Mononuclear cell (primary cell): Measurements from ENCODE around the gene ITPKB. TPM values are rescaled to one million over a fixed set of nuclear protein-coding genes. Genes with fewer than 3 reads are reported as not detected.

Source experiments
- H3K27me3 ChIP-seq: 2 replicates; pipeline ENCODE4 v1.6.0; 2011; ENCODE audit warnings: low read length, control low read depth; ENCODE audit not compliant: insufficient read depth
- H3K4me1 ChIP-seq: 2 replicates; pipeline ENCODE4 v1.5.1; 2011; ENCODE audit warnings: mild to moderate bottlenecking, low read length, control low read depth; ENCODE audit not compliant: insufficient read depth
- H3K4me3 ChIP-seq: 2 replicates; pipeline ENCODE4 v1.5.1; 2011; ENCODE audit warnings: mild to moderate bottlenecking, low read length, moderate library complexity
- H3K9me3 ChIP-seq: 2 replicates; pipeline ENCODE4 v1.5.1; 2011; ENCODE audit warnings: low read depth, mild to moderate bottlenecking, control low read depth, low read length
- total RNA-seq: library from RNA; depleted of rRNA; stranded (reverse); fragments of >200 nt; gene quantifications from one replicate; pipeline ENCODE4 v1.2.3, GENCODE V29; 2012

ITPKB gene
- total RNA-seq, 1 donor: 235 TPM

- Histone ChIP-seq H3K9me3 (no peaks in the 10 kb centered on the region), H3K27me3 (no peaks in the 10 kb centered on the region), H3K4me3 (no peak overlapping the region), H3K4me1 (peaks cover 82% of the 10 kb centered on the region)
These were observed 46.9 kb downstream of the ITPKB start for GRCh38 chr1:226692051-226692792.

DNA sequence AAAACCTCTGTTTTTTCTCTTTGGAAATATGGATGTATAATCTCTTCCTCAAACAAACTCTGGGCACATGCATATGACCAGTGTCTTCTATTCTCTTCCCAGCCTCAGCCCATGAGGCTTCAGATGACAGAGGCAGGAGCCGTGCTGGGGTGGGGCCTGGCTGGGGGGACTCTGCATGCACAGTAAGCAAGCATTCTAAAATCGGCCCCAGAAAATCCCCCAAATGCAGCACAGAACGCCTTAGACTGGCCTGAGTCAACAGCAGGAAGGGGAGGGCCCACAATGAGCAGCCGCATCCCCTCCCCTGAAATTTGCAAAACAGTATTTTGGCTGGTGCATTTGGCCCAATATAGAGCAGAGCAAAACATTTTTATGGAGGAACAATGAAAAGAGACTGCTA, 47.8 kb downstream of the ITPKB start:
- Histone ChIP-seq H3K4me1 (peaks cover 83% of the 10 kb centered on the region), H3K9me3 (no peaks in the 10 kb centered on the region), H3K27me3 (no peaks in the 10 kb centered on the region), H3K4me3 (no peak overlapping the region)

GRCh38 chr1:226690460-226690982, 48.6 kb downstream of the ITPKB start:
- no peaks in the 10 kb centered on the region for H3K27me3 ChIP-seq
- peaks cover 85% of the 10 kb centered on the region for H3K4me1 ChIP-seq
- H3K9me3 ChIP-seq: no peaks in the 10 kb centered on the region
- no peak overlapping the region for H3K4me3 ChIP-seq

DNA sequence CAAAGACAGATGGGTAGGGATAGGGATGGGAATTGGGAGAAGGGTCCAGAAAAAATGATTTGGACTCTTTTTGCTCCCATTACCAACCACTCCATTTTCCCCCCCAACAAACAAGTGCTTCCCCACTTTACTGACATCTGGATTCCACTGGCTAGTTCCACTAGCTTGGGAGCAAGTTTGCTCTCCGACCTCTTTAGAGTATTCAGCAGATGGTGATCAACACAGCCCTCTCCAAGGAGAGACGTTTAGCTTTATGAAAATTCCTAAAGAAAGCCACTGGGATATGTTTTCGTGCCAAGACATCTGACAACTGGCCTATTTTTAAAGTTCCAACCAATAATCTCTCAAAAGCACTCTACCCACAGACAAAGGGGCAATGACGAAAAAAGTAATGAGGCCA, 50.3 kb downstream of the ITPKB start:
- H3K4me1 ChIP-seq: peaks cover 88% of the 10 kb centered on the region

DNA sequence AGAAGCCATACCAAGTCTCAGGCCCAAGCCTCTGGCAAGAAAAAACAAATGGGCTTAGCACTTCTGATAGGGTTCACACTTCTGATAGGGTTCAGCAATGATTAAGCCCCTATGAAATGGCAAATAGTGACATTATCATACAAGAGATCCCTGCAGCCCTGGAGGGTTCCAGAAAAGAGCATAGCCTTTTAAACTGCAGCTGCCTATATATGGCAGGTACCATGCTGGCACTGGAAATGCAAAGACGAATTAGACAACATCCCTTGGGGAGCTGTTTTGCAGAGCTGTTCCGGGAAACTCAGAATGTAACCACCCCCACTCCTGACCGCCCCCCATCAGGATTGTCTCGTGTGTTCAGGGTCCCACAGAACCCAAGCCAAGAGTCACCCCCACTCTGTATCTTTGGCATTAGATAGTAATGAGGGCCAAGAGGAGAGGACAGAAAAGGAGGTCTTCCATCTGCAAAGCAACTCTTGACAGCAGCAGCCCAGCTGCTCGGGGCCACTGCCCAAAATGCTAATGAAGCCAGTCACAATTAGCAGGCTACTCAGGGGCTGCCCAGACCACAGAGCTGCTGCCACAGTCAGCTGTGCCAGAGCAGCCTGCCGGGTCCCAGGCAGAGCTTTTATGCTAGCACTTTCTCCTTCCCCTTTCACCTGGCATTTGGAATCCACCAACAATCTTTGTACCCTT, 50.9 kb downstream of the ITPKB start:
- Histone ChIP-seq H3K4me1 (peaks cover 92% of the 10 kb centered on the region), H3K27me3 (no peaks in the 10 kb centered on the region), H3K4me3 (no peak overlapping the region), H3K9me3 (no peaks in the 10 kb centered on the region)

More for the DNA sequence above, 50.3 kb downstream of the ITPKB start:
- Histone ChIP-seq H3K9me3 (no peaks in the 10 kb centered on the region), H3K4me3 (no peak overlapping the region), H3K27me3 (no peaks in the 10 kb centered on the region)

DNA sequence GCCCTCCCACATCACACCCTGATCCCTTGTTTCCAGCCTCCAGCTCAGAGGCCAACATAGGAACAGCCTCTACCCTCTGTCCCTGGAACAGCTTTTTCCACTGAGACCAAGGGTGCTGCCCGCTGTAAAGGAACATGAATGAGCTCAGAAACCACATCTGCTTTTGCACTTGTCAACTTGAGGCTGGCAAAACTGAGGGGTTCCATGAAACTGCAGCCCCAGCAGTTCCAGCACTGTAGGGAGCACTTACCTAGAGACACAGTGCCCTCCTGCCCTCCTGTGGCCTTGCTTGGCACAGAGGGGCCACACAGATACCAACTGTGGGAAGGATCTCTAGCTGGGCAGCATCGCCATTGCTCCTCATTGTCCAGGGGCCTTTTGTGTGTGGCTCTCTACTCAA, 51.7 kb downstream of the ITPKB start:
- H3K4me1 ChIP-seq: peaks cover 92% of the 10 kb centered on the region
- H3K4me3 ChIP-seq: no peak overlapping the region
- no peaks in the 10 kb centered on the region for H3K9me3 ChIP-seq
- no peaks in the 10 kb centered on the region for H3K27me3 ChIP-seq

- Histone ChIP-seq H3K9me3 (no peaks in the 10 kb centered on the region), H3K27me3 (no peaks in the 10 kb centered on the region), H3K4me3 (no peak overlapping the region), H3K4me1 (peaks cover 92% of the 10 kb centered on the region)
These were observed 52.3 kb downstream of the ITPKB start for GRCh38 chr1:226686440-226687425.

GRCh38 chr1:226685196-226685820, 53.8 kb downstream of the ITPKB start:
- Histone ChIP-seq H3K27me3 (no peaks in the 10 kb centered on the region), H3K4me1 (peaks cover 90% of the 10 kb centered on the region), H3K9me3 (no peaks in the 10 kb centered on the region), H3K4me3 (no peak overlapping the region)

DNA sequence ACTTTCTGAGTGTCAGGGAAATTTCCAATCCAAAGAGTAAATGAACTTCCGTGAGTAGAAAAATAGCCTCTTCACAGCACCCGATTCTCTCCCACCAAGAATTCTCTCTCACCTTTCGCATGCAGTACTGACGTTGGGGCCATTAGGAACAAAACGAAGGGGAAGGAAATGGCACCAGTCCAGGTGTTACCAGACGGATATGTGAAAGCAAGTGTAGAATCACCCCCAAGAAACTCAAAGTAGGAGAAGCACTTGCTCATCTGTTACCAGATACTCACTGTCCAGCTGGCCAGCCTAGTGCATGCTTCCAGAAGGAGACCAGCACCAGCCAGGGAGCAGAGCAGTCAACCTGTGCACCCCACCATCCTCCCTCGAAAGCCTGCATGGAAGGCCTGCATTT, 55.1 kb downstream of the ITPKB start:
- Histone ChIP-seq H3K4me3 (no peak overlapping the region), H3K4me1 (peaks cover 97% of the 10 kb centered on the region), H3K27me3 (no peaks in the 10 kb centered on the region), H3K9me3 (no peaks in the 10 kb centered on the region)

DNA sequence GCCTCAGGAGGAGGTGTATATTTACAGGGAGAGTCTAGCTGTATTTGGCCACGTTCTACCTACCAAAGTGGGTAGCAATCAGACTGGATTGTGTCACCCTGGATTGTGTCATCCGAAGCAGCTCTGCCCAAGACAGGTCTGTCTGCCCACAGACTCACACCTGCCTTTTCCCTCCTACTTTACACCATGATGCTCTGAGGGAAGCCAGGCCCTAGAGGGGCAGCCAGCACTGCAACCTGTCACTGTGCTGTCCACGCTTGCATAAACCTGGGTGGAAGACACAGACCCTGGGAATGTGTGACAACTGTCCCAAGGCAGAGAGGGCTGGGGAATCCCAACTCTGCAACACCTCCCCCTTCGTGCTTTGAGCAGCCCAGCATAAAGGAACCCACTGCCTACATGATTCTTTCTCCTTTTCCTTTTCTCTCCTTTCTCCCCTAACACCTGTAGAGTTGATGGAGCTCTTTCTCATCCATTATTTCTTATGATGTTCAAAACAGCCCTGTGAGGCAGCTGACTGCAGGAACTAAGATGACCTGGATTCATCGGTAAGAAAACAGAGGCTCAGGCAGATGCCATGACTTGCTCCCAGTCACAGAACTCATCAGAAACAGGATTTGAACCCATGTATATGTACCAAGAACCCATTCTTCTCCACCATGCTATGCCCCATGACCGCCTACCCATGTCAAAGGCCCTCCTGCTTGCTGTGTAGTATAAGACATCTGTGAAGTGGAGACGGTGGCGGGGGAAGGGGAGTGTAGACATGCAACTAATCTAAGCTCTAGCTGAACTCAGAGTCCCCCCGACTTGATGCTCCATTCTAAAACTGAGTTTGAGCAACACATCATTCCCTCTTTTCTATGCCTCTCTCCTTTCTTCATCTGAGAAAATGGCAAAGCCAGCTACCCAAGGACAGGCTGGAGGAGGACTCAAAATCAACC, 55.9 kb downstream of the ITPKB start:
- H3K4me1 ChIP-seq: peaks cover 97% of the 10 kb centered on the region

DNA sequence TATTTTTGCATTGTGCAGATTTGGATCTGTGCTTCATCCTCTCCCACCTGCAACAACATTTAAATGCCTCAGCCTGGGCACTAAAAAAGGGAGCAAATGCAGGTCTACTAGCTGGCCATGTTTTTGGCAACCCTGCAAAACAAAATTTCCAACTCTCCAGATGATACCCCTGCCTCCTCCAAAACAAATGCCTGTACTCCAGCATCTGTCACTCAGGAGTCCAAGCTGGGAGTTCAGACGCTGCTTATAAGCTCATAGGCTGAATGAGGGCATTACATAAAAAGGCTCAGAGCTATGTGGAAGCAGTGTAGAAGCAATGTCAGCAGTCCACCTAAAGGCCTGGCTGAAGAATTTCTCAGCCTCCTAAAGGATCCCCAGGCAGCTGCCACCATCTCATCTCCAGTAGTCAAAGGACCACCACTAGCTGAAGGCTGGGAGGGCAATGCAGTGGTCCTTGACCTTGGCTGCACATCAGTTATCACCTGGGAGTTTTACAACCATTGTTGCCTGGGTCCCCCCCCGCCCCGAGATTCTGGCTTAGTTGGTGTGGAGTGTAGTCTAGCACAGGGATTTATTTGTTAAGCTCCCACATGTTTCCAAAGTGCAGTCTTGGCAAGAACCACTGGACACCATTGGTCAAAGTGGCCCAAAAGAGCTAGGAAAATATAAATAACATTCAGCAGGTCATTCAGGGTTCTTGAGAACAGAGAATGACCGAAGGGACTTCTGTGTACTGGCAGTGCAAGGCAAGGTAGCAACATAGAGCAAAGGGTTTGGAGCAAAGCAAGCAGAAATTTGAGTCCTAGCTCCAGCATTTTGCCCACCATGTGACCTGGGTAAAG, 57.2 kb downstream of the ITPKB start:
- H3K4me3 ChIP-seq: no peak overlapping the region
- peaks cover 97% of the 10 kb centered on the region for H3K4me1 ChIP-seq
- no peaks in the 10 kb centered on the region for H3K9me3 ChIP-seq
- H3K27me3 ChIP-seq: no peaks in the 10 kb centered on the region

More for the DNA sequence above, 55.9 kb downstream of the ITPKB start:
- H3K9me3 ChIP-seq: no peaks in the 10 kb centered on the region
- H3K4me3 ChIP-seq: no peak overlapping the region
- H3K27me3 ChIP-seq: no peaks in the 10 kb centered on the region

DNA sequence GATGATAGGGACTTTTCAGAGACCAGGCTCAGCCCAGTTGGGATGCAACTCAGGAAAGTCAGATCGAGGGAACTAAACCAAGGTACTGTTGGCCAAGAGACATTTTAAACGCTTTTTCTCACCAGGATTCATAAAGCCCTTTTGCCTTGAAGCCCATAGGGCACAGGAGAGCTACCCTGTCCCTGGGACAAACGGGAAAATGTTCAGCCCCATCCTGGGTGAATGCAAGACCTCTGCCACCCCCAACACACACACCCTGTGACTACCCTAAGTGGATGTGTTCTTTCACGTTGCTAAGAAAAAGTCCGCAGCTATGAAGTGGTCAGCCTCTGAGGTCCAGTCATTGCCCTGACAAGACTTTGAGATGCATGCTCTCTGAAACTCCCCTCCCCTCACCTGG, 58.4 kb downstream of the ITPKB start:
- H3K27me3 ChIP-seq: no peaks in the 10 kb centered on the region
- peaks cover 97% of the 10 kb centered on the region for H3K4me1 ChIP-seq
- no peaks in the 10 kb centered on the region for H3K9me3 ChIP-seq
- H3K4me3 ChIP-seq: no peak overlapping the region
